Muscle of arm (tissue), 12 donors: Measurements from ENCODE around the gene UBB. TPM values are rescaled to one million over a fixed set of nuclear protein-coding genes. Genes with fewer than 3 reads are reported as not detected.
"Not testable (repeated sequence)": the region's sequence is repeated elsewhere in the genome, so short reads cannot be mapped to it uniquely, and the experiment has no call there.

Source experiments
- DNase-seq: peaks from one replicate; pipeline ENCODE4 v3.0.0-alpha.2; 2013
- polyA plus RNA-seq, 12 donors: library from polyadenylated mRNA; unstranded; fragments of 120-200 nt; gene quantifications; one replicate each; pipeline ENCODE4 v1.2.1, GENCODE V29; 2013; ENCODE audit not compliant: insufficient read length in 12 of 12

The UBB gene
- polyA plus RNA-seq, 12 donors, result 498 to 1,726 (median 1,473) TPM; not detected in 1

DNA sequence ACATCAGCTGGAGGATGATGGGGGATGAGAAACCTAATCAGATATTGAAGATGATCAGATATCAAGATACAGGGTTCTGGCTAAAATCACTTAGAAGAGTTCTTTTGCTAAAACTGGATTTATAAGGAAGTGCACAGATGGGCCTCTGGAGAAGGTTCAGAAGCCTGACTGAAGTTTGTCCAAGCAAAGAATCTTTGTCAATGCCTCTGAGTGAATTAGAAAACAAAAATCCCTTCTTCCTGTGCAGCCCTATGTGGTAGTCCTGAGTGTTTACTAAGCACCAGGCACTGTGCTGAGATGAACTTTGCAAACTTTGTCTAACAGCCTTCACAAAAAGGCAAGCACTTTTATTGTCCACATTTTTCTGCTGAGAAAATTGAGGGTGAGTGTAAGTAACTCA, 16.3 kb upstream of the UBB start:
- DNase-seq, result no peak

DNA sequence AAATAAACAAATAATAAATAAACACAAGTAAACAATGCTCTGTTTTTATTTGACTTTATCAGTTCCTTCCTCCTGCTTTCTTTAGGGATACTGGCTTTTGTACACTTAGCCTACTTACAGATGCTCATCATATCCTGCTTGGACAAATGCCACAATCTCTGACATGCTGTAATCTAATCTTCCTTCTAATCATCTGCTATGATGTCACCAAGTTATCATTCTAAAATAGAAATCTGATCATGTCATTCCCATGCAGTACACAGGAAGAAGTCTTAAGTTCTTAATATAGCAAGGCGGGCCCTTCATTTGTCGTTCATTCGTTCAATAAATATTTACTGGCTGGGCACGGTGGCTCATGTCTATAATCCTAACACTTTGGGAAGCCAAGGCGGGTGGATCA, 9.1 kb upstream of the UBB start:
- no peak for DNase-seq

DNA sequence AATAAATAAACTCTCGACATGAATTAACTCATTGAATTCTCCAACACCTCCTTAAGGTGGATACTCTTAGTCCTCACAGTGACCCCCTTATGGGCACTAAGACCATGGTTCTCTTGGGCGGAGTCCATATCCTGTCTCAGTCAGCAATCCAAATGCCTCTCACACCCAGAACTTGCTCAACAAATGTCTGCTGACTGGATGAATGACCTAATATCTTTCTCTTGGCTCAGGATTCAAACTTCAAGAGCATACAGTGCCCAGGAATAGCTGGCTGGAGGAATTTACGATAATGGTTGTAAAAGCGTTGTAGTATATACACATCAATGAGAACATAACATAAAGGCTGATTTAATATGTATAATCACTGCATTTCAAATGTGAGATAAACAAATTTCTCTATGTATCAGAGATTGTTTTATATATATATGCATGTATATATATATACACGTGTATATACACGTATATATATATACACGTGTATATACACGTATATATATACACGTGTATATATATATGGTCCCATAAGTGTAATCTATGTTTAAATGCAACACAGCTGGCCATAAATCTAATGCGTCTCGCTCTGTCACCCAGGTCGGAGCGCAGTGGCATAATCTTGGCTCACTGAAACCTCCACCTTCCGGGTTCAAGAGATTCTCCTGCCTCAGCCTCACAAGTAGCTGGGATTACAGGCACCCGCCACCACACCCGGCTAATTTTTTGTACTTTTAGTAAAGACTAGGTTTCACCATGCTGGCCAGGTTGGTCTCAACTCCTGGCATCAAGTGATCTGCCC, 6.5 kb upstream of the UBB start:
- DNase-seq, result no peak

DNA sequence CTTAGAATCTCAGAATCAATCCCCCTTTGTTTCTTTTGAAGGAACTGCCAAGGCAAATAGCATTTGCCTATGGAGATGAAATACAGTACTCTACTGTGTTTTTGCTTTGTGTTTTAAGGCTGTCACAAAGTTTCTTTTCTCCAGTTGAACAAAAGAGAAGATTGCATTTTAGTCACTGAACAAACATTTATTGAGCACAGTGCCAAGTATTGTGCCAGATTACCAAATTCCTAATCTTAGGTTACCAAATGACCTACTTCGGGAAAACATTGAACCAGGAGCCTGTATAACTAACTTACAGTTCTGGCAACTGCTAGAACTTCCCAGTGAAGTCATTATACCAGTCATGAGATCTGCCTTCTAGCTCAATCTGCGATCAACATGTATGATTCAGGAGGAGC, 3.0 kb upstream of the UBB start:
- DNase-seq, result no peak

DNA sequence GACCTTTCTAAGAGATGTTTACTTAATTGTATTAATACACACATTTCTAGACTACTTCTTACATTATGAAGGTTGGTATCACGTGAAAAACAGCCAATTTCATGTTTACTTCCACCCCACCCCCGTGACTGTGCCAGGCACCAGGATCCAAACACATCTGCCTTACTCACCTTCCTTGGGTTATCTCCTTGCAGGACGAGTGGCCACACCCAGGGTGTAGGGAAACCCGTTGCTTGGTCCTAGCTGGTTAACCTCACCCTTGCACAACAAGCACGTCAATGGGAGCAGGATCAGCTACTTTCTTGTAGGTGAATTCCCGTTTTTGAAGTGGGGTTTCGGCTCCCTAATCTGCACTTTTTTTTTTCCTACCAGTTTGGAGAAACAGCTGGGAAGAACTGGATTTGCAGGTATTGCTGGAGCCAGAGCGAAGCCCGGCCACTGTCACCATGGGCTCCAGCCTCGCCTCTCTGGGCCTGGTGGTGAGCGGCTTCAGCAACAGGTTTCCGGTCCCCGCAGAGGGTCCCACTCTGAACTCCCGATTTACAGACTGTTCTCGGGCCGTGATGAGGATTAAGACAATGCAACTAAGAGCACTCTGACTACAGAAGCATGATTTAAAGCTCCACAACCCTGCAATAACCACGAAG, 2.1 kb upstream of the UBB start:
- no peak for DNase-seq

DNA sequence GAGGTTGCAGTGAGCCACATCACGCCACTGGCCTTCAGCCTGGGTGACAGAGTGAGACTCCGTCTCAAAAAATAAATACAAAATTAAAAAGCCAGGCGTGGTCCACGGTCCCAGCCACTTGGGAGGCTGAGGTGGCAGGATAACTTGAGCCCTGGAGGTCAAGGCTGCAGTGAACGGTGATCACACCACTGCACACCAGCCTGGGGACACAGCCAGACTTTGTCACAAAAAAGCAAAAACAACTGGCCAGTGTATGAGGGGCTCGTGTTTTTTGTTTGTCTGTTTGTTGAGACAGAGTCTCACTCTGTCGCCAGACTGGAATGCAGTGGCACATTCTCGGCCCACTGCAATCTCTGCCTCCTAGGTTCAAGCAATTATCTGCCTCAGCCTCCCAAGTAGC, 1.2 kb upstream of the UBB start:
- no peak for DNase-seq

DNA sequence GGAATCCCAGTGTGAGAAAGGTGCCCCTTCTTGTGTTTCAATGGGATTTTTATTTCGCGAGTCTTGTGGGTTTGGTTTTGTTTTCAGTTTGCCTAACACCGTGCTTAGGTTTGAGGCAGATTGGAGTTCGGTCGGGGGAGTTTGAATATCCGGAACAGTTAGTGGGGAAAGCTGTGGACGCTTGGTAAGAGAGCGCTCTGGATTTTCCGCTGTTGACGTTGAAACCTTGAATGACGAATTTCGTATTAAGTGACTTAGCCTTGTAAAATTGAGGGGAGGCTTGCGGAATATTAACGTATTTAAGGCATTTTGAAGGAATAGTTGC, 567 bp downstream of the UBB start:
- no peak for DNase-seq

DNA sequence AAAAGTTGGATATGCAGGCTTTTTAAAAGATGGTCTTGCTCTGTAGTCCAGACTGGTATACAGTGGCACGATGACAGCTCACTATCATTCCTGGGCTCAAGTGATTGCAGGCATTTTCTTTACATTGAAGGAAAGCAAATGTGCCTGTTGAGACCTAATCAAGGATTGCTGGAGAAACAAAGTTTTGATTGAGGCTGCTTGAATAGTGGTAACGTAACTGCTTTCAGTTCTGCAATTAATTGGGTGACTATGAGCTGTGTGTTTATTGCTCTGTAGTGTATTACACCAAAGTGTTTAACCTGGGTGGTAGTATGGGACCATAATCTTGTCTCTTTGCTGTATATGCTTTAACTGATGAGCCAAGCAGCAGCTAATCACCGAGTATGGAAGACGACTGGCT, 2.3 kb downstream of the UBB start:
- no peak for DNase-seq

DNA sequence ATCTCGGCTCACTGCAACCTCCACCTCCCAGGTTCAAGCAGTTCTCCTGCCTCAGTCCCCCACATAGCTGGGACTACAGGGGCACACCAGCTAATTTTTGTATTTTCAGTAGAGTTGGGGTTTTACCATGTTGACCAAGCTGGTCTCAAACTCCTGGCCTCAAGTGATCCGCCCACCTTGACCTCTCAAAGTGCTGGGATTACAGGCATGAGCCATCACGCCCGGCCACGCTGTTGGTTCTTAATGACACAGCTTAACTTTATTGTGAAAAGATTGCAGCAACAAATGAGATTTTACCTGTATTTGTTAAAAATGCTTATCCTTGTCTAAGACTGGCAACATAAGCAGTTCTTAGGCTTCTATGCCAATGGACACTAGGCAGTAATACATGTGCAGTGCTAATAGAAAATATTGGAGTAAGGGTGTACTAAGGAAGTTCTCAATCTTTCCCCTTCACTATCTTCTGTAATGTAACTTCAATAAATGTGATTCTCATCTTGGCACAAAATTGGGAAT, 2.9 kb downstream of the UBB start:
- no peak for DNase-seq

DNA sequence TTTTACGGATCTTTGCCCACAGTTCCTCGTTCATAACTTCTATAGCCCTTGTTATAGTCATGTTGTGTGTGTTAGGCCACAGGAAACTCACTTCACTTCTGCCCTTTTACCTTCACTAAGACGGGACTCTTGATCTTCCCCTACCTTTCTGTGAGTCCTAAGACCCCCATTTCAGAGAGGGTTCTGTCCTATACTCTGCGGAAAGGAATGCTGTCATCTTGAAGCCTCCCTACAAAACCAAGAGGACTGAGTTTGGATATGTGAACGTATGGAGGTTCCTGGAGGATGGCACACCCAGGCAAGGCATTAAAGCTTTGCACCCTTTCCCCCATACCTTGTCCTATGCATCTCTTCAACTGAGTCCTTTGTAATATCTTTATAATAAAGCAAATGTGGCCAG, 3.7 kb downstream of the UBB start:
- DNase-seq, result no peak

DNA sequence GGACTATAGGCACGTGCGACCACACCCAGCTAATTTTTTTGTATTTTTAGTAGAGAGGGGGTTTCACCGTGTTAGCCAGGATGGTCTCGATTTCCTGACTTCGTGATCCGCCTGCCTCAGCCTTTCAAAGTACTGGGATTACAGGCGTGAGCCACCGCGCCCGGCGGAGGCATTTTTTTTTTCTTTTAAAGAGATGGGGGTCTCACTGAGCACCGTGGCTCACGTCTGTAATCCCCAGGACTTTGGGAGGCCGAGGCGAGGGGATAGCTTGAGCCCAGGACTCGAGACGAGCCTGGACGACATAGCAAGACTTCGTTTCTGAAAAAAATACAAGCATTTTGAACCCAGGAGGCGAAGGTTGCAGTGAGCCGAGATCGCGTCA, 5.2 kb downstream of the UBB start:
- not testable (repeated sequence) for DNase-seq

DNA sequence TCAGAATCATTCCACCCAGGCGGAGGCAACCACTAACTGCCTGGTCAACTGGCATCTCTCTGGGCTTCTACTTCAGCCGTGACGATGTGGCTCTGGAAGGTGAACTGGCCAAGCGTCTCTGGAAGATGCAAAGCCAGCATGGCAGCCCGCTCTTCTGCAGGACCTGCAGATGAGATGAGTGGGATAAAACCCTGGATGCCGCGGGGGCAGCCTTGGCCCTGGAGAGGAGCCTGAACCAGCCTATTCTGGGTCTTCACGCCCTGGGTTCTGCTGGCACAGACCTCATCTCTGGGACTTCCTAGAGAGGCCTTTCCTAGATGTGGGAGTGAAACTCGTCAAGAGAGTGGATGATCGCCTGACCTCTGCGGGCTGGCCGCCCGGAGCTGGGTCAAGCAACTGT, 10.6 kb downstream of the UBB start:
- no peak for DNase-seq

DNA sequence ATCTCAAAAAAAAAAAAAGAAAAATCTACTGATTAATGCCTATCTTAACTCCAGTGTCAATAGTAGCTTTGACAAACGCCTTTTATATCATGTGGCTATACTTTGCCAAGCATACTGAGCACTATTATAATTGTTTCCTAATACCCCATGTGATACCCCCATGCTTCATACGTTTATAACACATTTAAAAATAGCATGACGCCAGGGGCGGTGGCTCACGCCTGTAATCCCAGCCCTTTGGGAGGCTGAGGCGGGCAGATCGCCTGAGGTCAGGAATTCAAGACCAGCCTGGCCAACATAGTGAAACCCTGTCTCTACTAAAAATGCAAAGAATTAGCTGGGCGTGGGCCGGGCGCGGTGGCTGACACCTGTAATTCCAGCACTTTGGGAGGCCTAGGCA, 11.6 kb downstream of the UBB start:
- not testable (repeated sequence) for DNase-seq

DNA sequence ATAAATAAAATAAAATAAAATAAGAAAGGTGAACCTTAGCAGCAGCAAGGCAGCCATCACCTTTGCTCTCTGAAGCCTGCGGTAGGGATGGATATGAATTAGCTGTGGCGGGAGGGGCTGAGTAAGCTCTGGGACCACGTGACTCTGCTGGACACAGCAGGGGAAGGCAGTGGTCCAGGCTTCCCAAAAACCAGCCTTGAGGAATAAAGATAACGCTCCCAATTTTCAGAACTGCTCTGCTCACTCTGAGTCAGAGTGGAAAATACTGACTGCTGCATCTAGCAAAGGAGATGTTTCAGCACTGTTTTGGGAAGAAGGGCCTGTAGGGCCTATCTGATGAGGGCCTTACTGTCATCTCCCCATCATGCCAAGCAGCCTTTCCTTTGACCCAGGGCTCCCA, 15.0 kb downstream of the UBB start:
- DNase-seq, result not testable (repeated sequence)

DNA sequence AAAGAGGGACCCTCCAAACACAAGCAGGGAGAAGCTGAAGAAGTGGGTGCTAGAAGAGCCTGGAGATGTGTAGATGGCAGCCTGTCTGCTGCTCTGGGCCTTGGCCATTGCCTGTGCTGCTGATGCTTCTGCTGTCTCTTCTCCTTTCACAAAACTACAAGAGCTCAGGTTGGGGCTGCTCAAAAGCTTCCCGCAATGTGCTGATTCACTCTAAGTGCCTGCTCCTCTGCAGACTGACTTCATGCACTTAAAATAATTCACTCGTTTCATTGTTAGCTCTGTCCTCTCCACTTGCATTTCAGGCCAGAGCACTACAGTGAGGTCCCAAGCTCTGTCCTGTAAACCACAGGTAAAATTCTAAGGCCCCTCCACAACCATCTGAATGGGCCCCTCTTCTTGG, 15.8 kb downstream of the UBB start:
- not testable (repeated sequence) for DNase-seq

DNA sequence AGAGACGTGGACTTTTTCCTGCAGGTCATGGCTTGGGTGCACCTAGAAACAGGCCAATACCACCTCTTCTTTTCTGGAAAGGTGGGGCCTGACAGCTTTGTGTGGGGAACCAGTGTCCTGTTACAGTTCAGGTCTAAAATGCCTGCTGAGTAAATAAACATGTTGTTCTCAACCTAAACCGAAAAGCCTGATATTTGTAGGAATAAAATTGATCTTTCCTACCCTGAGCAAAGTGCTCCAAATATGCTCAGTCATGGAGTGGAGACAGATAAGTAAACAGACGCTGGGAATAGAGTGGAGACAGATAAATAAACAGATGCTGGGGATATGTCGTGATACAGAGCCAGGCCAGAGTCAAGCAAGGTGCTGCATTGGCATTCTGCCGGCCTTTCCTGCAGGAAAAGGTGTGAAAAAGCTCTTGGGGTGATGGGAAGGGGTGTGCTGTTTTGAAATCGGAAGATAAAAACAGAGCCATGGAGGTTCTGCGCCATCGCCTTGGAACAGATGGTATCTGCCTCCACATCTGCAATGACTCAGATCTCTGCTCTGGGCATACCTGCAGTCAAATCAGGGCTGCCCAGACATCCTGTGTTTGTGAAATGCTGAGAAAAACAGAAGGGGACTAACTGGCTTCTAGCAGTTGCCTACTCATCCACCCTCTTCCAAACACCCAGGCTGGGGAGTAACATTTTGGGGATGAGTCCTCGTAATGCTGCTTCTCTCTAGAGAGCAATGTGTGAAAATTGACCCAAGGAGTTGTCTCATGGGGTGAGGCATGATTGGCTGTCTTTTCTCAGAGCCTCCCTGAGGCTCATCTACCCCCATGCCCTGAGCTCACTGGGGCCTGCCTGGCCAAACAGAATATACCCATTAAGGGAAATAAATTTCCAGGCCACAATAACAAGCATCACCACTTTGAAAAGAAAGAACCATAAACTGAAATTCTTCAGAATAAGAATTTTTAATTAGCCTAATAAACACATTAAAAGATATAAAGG, 17.7 kb downstream of the UBB start:
- DNase-seq, result no peak

DNA sequence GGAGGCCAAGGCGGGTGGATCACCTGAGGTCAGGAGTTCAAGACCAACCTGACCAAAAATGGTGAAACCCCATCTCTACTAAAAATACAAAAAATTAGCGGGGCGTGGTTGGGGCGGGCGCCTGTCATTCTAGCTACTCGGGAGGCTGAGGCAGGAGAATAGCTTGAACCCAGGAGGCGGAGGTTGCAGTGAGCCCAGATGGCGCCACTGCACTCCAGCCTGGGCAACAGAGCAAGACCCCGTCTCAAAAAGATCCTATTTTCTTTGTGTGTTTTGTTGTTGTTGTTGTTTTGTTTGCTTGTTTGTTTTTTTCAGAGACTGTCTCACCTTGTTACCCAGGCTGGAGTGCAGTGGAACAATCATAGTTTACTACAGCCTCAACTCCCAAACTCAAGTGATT, 23.0 kb downstream of the UBB start:
- not testable (repeated sequence) for DNase-seq

DNA sequence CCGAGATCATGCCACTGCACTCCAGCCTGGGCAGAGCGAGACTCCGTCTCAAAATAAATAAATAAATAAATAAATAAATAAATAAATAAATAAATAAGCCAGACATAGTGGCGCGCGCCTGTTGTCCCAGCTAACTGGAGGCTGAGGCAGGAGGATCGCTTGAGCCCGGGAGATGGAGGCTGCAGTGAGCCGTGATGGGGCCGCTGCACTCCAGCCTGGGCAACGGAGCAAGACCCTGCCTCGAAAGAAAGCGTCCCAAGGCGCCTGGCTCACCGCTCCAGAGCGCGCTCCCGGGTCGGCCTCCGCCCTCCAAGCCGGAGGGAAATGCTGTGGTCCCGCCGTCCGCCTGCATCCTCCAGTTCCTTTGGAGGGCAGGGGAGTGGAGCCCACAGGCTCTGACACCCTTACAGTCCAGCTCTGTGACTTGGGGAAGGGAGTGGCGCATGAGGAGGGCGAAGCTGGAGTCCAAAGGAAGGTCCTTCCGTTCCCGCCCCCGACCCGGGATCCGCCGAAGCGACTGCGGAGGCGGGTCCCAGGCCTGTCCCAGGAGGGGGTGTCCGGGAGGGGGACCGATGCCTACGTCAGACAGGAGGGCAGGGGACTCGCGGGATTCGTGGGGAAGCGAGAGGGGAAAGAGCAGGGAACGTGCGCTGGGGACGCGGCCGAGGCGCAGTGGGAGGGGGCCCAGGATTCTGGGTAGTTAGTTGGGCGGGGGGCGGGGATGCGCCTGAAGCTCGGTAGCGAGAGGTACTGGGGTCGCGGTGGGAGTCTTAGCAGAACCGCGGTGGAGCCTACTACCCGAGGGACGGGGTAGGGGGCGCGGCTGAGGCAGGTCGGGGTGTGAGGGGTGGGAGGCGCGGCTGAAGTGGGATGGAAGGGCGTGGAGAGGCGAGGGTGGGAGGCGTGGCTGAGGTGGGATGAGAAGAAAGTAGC, 26.1 kb downstream of the UBB start:
- DNase-seq, result peak; percentile 45

DNA sequence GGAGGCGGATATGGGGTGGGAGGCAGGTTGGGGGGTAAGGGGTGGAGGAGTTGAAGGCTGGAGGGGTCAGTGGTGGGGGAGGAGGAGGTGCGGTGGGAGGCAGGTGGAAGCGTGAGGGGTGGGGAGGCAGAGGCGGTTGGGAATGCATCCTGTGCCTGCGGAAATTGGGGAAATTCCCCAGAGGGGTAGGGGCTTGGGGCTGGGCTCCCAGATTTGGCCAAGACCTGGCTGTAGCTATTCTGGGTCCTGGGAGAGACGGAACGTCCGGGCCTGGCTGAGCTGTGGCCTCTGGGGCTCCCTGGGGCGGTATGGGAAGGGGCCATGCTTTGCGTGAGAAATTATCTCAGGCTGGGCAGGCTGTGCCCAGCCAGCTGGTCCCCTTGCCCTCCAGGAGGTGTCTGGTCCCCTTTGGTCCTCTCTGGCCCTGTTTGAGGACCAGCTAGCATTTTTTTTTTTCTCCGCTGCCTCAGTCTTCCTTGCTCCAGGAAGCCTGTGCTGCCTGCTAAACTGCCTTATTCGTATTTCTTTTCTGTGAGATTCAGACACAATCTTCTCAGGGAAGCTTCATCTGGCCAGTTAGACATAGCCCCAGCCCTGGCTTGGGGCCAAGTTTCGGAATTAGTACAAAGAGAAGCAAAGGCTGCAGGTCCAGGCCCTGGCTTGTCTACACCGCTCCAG, 27.2 kb downstream of the UBB start:
- peak; percentile 69 for DNase-seq
